GM18873 (cell line): ENCODE results near the gene TMEM179B.

ENCODE experiments used
- ATAC-seq: cut with Tn5 transposase; IDR thresholded peaks from one replicate; pipeline ENCODE4 v1.9.1; 2021; ENCODE audit warnings: mild to moderate bottlenecking, moderate library complexity, moderate number of reproducible peaks; ENCODE audit not compliant: unreplicated experiment, low FRiP score

Gene TMEM179B

DNA sequence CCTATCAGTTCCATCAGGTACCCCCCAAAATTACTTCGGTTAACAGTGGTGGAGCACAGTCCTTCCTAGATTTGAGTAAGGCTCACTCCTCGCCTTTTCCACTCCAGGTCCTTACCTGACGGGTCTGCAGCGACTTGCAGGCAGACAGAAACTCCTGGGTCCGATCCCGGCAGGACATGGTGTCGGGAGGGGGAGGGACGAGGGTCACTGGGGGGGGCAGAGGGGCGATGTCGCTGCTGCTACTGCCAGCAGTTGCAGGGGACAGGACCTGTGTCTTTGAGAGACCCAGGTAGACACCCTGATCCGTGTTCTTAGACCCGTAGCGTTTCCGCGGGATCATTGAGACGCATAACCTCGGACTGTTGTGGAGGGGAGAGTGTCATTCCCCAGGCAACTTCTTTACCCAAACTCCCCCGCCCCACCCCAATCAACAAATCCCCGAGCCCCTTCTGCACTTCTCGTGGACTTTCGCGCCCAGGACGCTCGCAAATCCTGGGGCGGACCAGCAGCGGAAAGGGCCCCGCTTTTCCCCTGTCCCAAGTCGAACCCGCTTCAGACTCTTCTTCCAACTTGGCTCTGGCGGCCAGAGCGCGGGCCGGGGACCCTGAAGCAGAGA lies 43.8 kb downstream of the TMEM179B start:
- no peak for ATAC-seq

DNA sequence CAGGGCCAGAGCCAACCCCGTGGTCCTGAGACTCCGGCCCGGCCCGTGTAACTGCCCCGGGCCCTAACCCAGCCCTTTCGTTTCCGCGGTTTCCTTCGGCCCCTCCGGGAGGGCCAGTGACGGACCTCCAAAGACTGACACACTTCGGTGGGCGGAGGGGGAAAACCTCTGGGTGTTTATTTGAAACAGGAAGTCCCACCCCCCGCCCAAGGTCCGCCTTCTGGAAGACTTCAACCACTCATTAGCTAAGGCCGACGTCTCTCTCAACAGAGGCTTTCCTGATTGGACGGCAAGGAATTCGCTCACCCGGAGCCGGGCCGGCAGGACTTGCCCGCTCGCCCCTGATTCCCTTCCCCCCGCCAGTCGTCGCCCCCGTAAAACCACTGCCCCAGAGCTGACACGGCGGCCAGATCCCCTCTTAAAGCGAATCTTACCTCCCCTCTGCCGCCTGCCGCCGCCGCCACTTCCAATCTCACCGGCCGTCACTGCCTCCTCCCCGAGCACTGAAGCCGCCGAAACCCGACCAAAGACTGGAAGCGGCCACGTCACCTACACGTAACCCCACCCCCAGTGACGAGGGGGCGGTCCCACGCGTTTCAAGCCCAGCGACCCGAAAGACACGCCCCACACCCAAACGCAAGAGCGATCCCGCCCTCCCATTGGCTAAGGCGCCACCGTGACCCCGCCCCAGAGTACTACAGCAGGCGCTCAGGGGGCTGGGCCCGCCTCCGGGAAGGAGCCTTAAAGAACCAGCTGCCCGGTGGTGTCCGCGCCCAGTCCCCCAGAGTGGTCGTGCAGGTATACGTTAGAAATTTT lies 44.5 kb downstream of the TMEM179B start, which contains the start of gene STX5:
Gene STX5 (minus strand): TSS at position 532 of the 816 bp plus-strand sequence. CDS start 808 bp downstream, outside the sequence.
- ATAC-seq, result peak; percentile 67

DNA sequence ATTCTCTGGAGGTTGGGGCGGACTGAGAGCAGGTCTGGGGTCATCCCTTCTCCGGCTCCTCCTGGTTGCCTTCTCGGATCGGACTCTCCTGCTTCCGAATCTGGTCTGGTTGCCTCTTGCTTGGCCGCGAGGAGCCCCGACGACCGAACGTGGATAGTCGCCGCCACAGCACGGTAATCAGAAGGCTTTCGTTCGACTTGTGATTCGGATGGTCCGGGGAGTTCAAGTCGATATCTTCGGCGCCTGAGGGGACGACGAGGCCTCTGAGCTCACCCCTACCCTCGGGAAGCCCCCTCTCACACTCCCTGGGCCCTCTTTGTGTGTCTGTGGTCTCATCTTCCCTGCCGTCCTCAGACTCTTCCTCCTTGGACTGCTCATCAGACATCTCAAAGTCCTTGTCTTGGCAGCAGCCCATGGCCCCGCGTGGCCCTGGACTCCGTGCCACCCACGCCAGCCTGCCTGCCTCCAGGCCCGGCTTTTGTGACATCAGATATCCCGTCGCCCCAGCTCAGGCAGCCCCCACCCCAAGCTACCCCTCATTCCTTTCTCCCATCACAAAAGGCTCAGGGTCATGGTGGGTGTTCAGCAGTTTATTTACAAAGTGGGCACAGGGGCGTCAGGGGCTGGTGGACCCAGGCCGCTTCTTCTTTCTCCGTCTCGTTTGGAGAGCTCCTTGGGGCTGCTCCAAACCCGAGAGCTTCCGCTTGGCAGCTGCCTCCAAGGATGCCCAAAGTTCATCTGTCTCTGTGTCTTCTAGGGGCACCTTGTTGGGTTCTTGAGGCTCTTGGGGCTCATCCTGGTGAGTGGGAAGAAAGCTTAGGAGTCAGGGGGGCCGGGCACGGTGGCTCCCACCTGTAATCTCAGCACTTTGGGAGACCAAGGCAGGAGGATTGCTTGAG lies 45.4 kb downstream of the TMEM179B start, which contains the start of gene TEX54:
Gene TEX54 (minus strand): TSS at position 506 of the 899 bp plus-strand sequence.
- ATAC-seq, result peak; percentile 3

DNA sequence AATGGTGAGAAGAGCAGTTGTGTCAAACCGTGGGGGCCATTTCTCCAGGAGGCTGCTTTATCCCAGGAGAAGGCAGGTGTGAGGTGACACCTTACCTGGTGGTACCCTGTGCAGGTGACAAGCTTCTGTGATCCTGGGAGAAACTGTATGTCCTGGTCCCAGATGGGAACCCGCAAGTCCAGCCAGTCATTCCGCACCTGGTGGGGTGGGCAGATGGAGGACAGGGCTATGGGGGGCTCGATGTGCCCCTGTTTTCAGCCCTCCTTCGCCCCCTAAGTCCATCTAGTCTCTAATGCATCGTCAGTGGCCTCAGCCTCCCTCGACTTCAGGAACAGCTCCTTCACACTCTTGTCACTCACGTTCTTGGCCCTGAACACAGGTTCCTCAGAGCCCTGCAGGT lies 48.1 kb downstream of the TMEM179B start:
- ATAC-seq, result no peak

DNA sequence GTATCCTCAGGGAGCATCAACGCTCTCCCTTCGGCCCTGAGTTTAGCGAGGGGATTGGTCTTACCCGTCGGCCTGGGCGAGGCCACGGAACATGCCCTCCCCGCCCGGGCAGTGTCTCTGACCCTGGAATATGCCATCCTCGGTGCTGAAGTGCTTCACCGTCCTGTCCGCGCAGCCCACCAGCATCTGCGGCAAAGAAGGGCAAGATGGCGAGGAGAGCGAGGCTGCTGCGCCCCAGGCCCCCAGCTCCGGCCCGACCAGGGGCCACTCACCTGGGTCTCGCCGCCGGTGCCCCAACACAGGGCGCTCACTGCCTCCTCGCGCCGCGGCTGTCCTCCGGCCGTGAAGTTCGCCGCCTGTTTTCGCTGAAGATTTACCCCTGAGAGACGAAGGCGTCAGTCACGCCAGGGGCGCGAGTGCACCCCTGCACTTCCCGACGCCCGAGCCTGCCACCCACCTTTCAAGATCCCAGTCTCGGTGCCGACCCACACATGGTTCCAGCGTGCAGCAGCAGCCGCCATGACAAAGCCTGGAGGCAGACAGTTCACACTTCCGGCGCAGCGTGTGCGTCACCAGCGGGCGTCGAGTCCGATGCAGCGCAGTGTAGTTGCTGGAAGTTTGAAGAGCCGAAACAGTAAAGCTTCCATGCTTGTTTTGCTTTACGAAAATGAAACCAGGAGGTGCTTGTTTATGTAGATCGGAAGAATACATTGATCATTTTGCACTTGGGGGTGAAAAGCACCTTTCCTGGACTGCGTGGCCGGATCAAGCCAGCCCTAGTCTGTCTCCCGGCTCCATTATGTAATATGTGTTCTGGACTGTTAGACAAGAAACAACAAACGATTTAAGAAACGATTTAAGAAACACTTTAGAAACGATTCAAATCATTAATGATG lies 52.1 kb downstream of the TMEM179B start, which contains the start of gene WDR74:
Gene WDR74 (minus strand): TSS at position 541 of the 896 bp plus-strand sequence. CDS start 20 bp downstream, at position 521.
- ATAC-seq, result peak; percentile 46
